ENCODE data around the gene GALNT5. TPM values are rescaled to one million over a fixed set of nuclear protein-coding genes. Genes with fewer than 3 reads are reported as not detected.

GALNT5 gene
- polyA plus RNA-seq, 3 donors: not detected

- Mint-ChIP-seq H3K4me3 (no peak overlapping the region), H3K27ac (no peak overlapping the region), H3K36me3 (no peaks in the 10 kb centered on the region), H3K4me1 (no peaks in the 10 kb centered on the region), H3K27me3 (ENCODE audit: low read depth in 3 of 3) (peaks cover 0 to 2% (median 0%) of the 10 kb centered on the region in 3 donors), H3K9me3 (peaks cover 0 to 7% (median 0%) of the 10 kb centered on the region in 7 donors)
- Histone ChIP-seq H3K79me2 (ENCODE audit: insufficient read depth, low read length) (no peaks in the 10 kb centered on the region), H4K20me1 (ENCODE audit: insufficient read depth, low read length) (no peaks in the 10 kb centered on the region), H3K36me3 (replicated peaks in 1 of 2; ENCODE audit: control insufficient read depth in 1 of 2, insufficient read depth in 2 of 2, low read length in 2 of 2) (no peaks in the 10 kb centered on the region), H3K9me3 (replicated peaks in 1 of 2; ENCODE audit: control insufficient read depth in 1 of 2, insufficient read depth in 1 of 2, low read length in 2 of 2) (peaks cover 0 to 3% of the 10 kb centered on the region in 2 donors), H3K27me3 (ENCODE audit: control insufficient read depth in 2 of 2, insufficient read depth in 2 of 2, low read length in 2 of 2) (no peaks in the 10 kb centered on the region), H3K9ac (ENCODE audit: insufficient read depth, low read length, poor library complexity, severe bottlenecking) (no peak overlapping the region), H3K27ac (ENCODE audit: low read depth in 1 of 2, low read length in 2 of 2) (no peak overlapping the region), H3K4me3 (replicated peaks in 1 of 3; ENCODE audit: low read depth in 2 of 3, low read length in 3 of 3) (no peak overlapping the region), H3K4me1 (ENCODE audit: control insufficient read depth in 1 of 2, insufficient read depth in 2 of 2, low read length in 2 of 2) (no peaks in the 10 kb centered on the region), H3K4me2 (replicated peaks; ENCODE audit: extremely low read depth, low read length, poor library complexity, severe bottlenecking) (no peak overlapping the region), H2AFZ (ENCODE audit: insufficient read depth, low read depth, low read length, poor library complexity, severe bottlenecking) (no peak overlapping the region)
- DNase-seq: no peak
- WGBS (ENCODE audit: insufficient coverage): no CpG with 5 or more reads among the region's 3 CpGs
- no peak for TF ChIP-seq CTCF (IDR thresholded peaks at IDR 0.05)
- intact Hi-C loops (cut with micrococcal nuclease): no loop called here
Measured at GRCh38 chr2:157238296-157238695, 19.2 kb upstream of the GALNT5 start.

GRCh38 chr2:157244691-157245090 is 12.8 kb upstream of the GALNT5 start:
- no peak overlapping the region for H3K27ac Mint-ChIP-seq
- intact Hi-C loops (cut with micrococcal nuclease): no loop called here
- no peak overlapping the region for H3K4me3 Mint-ChIP-seq
- no peaks in the 10 kb centered on the region for H3K36me3 Mint-ChIP-seq
- no peak overlapping the region for H3K4me3 ChIP-seq (replicated peaks in 1 of 3; ENCODE audit: low read depth in 2 of 3, low read length in 3 of 3)
- H4K20me1 ChIP-seq (ENCODE audit: insufficient read depth, low read length): no peaks in the 10 kb centered on the region
- no peak for TF ChIP-seq CTCF (IDR thresholded peaks at IDR 0.05)
- H3K4me1 Mint-ChIP-seq: no peaks in the 10 kb centered on the region
- H3K27ac ChIP-seq (ENCODE audit: low read depth in 1 of 2, low read length in 2 of 2): no peak overlapping the region
- no peak overlapping the region for H2AFZ ChIP-seq (ENCODE audit: insufficient read depth, low read depth, low read length, poor library complexity, severe bottlenecking)
- no CpG with 5 or more reads among the region's 4 CpGs for WGBS (ENCODE audit: insufficient coverage)
- DNase-seq: no peak
- no peaks in the 10 kb centered on the region for H3K27me3 ChIP-seq (ENCODE audit: control insufficient read depth in 2 of 2, insufficient read depth in 2 of 2, low read length in 2 of 2)
- peaks cover 0 to 5% (median 3%) of the 10 kb centered on the region in 3 donors for H3K27me3 Mint-ChIP-seq (ENCODE audit: low read depth in 3 of 3)
- no peaks in the 10 kb centered on the region for H3K79me2 ChIP-seq (ENCODE audit: insufficient read depth, low read length)
- H3K9me3 ChIP-seq (replicated peaks in 1 of 2; ENCODE audit: control insufficient read depth in 1 of 2, insufficient read depth in 1 of 2, low read length in 2 of 2): no peaks in the 10 kb centered on the region
- H3K9me3 Mint-ChIP-seq: no peaks in the 10 kb centered on the region
- H3K4me2 ChIP-seq (replicated peaks; ENCODE audit: extremely low read depth, low read length, poor library complexity, severe bottlenecking): no peak overlapping the region
- no peak overlapping the region for H3K9ac ChIP-seq (ENCODE audit: insufficient read depth, low read length, poor library complexity, severe bottlenecking)
- H3K36me3 ChIP-seq (replicated peaks in 1 of 2; ENCODE audit: control insufficient read depth in 1 of 2, insufficient read depth in 2 of 2, low read length in 2 of 2): no peaks in the 10 kb centered on the region
- H3K4me1 ChIP-seq (ENCODE audit: control insufficient read depth in 1 of 2, insufficient read depth in 2 of 2, low read length in 2 of 2): no peaks in the 10 kb centered on the region
